K562 (cell line): ENCODE measurements around the gene DKC1. TPM values are rescaled to one million over a fixed set of nuclear protein-coding genes. Genes with fewer than 3 reads are reported as not detected.

Source experiments
- ATF4 ChIP-seq: fragments of 450-650 bp; formaldehyde crosslinking; IDR thresholded peaks from 2 replicates; pipeline ENCODE4 v1.4.0; 2022; ENCODE audit warnings: mild to moderate bottlenecking, moderate library complexity
- NFRKB ChIP-seq: fragments of 450-650 bp; IDR thresholded peaks from 2 replicates; pipeline ENCODE4 v1.6.1; 2016; ENCODE audit warnings: low read depth
- TEAD4 ChIP-seq, 2 experiments: sonication (generic) in 1 of 2; formaldehyde crosslinking in 1 of 2; IDR thresholded peaks; 2 replicates each; pipeline versions ENCODE4 v1.6.1 to v1.8.0; 2012 to 2022; ENCODE audit warnings: borderline replicate concordance in 1 of 2, inconsistent platforms in 1 of 2, low read length in 1 of 2, mild to moderate bottlenecking in 1 of 2, missing genetic modification reagents in 1 of 2
- polyA plus RNA-seq, 8 experiments: library from polyadenylated mRNA; depleted of rRNA in 4 of 8; stranded (reverse) in 5 of 8; unstranded in 3 of 8; fragments of >200 nt; fragmentation: Nextera tagmentation in 2 of 8; fragmentation: Illumina TruSeq in 1 of 8; extraction: Ambion mirVana in 2 of 8; extraction: Trizol in 1 of 8; gene quantifications; 2 replicates each; pipeline versions ENCODE4 v1.2.1 to v1.2.3, GENCODE V29; 2011 to 2014; ENCODE audit warnings: inconsistent platforms in 1 of 8, missing spikeins in 1 of 8
- total RNA-seq, 7 experiments: library from RNA; depleted of rRNA in 6 of 7; stranded (reverse); fragments of >200 nt in 6 of 7; fragmentation: Illumina TruSeq in 2 of 7; extraction: Trizol in 2 of 7; gene quantifications; 2 replicates each; pipeline versions ENCODE4 v1.2.1 to v1.2.3, GENCODE V29; 2011 to 2021; ENCODE audit warnings: low replicate concordance in 1 of 7
- TF ChIP-seq, protein P1 (sequence below), 2 experiments: IDR thresholded peaks in 1 of 2; conservative IDR thresholded peaks in 1 of 2; 2 replicates each; pipeline ENCODE4 v1.6.1; 2016; ENCODE audit warnings: low read depth in 2 of 2, mild to moderate bottlenecking in 1 of 2, missing compliant biosample characterization in 1 of 2, missing genetic modification characterization in 1 of 2, moderate library complexity in 1 of 2

DKC1 gene
- total and polyA plus RNA-seq, 9 of the 15 experiments (the other 6 are each of a cell fraction or from before 2014, with no cell fraction given), result 205 to 313 (median 219) TPM

- TF ChIP-seq ATF4 (no peak), TEAD4 (IDR thresholded peaks at IDR 0.05; ENCODE audit: low read length) (no peak), TEAD4 (CRISPR knock-in tag; IDR thresholded peaks at IDR 0.05; ENCODE audit: borderline replicate concordance) (no peak), NFRKB (peak; percentile 65; the same call in 1 of the 2 replicates)
- TF ChIP-seq, protein P1, sequence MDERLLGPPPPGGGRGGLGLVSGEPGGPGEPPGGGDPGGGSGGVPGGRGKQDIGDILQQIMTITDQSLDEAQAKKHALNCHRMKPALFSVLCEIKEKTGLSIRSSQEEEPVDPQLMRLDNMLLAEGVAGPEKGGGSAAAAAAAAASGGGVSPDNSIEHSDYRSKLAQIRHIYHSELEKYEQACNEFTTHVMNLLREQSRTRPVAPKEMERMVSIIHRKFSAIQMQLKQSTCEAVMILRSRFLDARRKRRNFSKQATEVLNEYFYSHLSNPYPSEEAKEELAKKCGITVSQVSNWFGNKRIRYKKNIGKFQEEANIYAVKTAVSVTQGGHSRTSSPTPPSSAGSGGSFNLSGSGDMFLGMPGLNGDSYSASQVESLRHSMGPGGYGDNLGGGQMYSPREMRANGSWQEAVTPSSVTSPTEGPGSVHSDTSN (CRISPR knock-in tag; IDR thresholded peaks at IDR 0.05; ENCODE audit: low read depth), result no peak
- TF ChIP-seq, protein P1 (tag; conservative IDR thresholded peaks at IDR 0.05; ENCODE audit: low read depth), result no peak
Measured at GRCh38 chrX:154799556-154800348, 37.1 kb downstream of the DKC1 start (continued).
